ENCODE results near the gene MLLT1.

MLLT1 gene

DNA sequence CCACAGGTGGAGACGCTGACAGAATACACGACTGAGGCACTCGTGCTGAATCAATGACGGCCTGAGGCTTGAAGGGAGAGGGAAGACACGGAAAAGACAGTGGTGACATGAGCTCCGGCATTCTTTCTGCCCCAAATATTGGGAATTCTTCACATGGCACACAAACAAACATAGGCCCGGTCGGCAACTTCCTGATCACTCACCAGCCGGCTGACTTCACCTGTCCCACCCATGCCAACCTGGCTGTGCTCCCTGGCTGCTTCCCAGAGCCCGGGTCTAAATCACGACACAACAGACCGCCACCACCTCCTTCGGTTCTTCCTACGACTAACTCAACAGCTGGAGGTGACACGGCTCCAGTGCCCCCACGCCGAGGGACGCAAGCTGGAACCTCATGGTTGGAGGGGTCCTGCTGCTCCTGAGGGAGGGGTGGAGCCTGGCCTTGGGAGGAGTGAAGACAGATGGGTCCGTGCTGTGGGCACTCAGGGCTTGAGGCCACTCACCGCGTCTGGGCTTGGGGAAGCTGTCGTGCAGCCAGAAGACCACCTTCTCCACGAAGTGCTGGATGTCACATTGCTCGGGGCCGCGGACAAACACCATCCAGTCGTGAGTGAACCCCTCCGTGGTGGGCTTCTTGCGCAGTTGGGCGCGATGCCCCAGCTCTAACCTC lies 9.6 kb downstream of the MLLT1 start:
- no peak overlapping the region for H3K27ac ChIP-seq
- TF ChIP-seq, protein P1, sequence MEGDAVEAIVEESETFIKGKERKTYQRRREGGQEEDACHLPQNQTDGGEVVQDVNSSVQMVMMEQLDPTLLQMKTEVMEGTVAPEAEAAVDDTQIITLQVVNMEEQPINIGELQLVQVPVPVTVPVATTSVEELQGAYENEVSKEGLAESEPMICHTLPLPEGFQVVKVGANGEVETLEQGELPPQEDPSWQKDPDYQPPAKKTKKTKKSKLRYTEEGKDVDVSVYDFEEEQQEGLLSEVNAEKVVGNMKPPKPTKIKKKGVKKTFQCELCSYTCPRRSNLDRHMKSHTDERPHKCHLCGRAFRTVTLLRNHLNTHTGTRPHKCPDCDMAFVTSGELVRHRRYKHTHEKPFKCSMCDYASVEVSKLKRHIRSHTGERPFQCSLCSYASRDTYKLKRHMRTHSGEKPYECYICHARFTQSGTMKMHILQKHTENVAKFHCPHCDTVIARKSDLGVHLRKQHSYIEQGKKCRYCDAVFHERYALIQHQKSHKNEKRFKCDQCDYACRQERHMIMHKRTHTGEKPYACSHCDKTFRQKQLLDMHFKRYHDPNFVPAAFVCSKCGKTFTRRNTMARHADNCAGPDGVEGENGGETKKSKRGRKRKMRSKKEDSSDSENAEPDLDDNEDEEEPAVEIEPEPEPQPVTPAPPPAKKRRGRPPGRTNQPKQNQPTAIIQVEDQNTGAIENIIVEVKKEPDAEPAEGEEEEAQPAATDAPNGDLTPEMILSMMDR (conservative IDR thresholded peaks at IDR 0.05) = no peak

DNA sequence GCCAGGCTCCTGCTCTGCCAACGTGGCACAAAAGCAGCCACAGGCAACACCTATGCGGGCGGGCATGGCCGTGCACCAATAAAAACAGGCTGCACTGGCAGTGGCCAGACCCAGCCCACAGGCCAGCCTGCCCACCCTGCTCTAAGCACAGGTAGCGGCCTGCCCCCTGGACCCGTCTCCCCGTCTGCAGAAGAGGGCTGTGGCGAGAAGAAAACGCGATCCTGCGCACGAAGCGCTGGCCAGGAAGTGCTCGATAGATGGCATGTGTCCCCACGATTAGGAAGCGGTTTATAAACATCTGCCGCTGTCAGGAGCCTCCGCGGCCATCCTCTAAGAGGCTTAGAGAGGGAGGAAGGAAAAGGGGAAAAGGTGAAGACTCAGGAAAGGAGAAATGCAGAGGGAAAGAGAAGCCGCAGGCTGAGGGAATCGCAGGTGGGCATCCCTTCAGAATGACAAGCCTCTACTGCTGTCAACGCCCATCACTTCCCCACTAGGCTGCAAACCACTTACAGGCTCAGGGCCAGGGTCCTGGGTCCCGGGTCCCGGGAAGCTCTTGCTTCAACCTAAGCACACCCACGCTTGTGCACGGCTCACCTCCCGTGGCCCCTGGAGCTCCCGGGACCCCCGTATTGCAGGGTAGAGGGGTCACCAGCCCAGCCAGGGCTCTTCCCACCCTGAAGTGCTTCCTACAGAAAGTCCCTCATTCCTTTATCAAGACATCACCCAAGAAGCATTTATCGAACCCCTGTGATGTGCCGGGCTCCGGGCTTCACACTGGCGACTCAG lies 10.5 kb downstream of the MLLT1 start:
- H3K27ac ChIP-seq = no peak overlapping the region
- TF ChIP-seq, protein P1 (conservative IDR thresholded peaks at IDR 0.05) = no peak

- H3K27ac ChIP-seq = no peak overlapping the region
- TF ChIP-seq, protein P1 (conservative IDR thresholded peaks at IDR 0.05) = no peak
These were observed 11.4 kb downstream of the MLLT1 start for GRCh38 chr19:6268382-6268771.

- TF ChIP-seq, protein P1 (conservative IDR thresholded peaks at IDR 0.05) = no peak
- H3K27ac ChIP-seq = no peak overlapping the region
These were observed 12.0 kb downstream of the MLLT1 start for GRCh38 chr19:6267552-6268381.

DNA sequence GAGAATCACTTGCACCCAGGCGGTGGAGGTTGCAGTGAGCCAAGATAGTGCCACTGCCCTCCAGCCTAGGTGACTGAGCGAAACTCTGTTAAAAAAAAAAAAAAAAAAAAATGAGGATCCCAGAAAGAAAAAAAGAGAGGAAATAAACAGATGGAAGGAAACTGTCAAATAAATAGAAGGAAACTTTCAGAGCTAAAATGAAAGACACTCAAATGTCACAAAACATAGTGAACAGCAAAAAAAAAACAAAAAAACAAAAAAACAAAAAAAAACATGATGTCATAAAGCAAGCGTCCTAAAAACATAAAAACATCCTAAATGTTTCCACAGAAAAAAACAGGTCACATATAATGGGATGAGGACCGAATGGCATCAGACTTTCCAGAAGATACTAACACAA lies 15.0 kb downstream of the MLLT1 start:
- TF ChIP-seq, protein P1 (conservative IDR thresholded peaks at IDR 0.05) = no peak
- H3K27ac ChIP-seq = peak overlapping the region; percentile 41

DNA sequence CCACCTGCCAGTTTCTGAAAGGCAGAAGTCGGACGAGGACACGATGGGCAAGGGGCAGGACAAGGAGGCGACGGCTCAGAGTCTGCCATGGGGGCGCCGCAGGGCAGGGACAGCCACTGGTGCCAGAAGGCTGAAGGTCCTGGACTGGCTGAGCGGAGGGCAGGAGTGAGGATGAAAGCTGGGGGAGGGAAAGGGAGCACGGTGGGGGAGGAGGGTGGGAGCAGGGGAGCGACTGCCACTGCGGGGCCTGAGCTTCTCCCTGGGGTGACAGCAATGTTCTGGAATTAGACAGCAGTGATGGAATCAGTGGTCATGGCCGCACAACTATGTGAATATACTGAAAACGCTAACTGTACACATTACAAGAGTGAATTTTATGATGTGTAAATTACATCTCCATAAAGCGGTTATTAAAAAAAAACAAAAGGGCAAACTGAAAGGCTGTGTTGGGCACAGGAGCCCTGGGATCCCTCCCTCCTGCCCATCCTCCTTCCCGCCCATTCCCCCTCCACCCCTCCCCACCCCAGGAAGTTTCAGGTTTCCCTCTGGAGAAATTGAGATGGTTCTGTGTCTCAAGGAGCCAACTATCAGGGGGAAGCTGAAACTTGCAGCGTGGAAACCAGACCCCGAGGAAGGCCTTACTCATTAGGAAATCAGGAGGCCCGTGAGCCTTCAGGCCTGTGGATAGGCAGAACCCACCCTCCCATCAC lies 15.9 kb downstream of the MLLT1 start:
- peak overlapping the region; percentile 41 for H3K27ac ChIP-seq
- TF ChIP-seq, protein P1 (conservative IDR thresholded peaks at IDR 0.05) = no peak

All from VCaP (cell line).